DND-41 (cell line): ENCODE results near the gene MAL.

Experiments used
- CTCF ChIP-seq: IDR thresholded peaks from 2 replicates; pipeline ENCODE4 v1.5.1; 2012; ENCODE audit warnings: borderline replicate concordance, low read length, moderate library complexity, mild to moderate bottlenecking; ENCODE audit not compliant: poor library complexity, severe bottlenecking; ENCODE audit errors: extremely low read depth
- EZH2 ChIP-seq: IDR thresholded peaks from 3 replicates; pipeline ENCODE4 v1.6.1; 2012; ENCODE audit warnings: borderline replicate concordance, low read depth, mild to moderate bottlenecking, moderate library complexity, low read length, inconsistent platforms; ENCODE audit not compliant: severe bottlenecking

- TF ChIP-seq CTCF (no peak), EZH2 (no peak)
Observed at GRCh38 chr2:95032341-95032740, 6.8 kb downstream of the MAL start.
